Renal pelvis (tissue), 4 donors: ENCODE results near the gene TTC23. TPM values are rescaled to one million over a fixed set of nuclear protein-coding genes. Genes with fewer than 3 reads are reported as not detected.

Experiments used
- DNase-seq: peaks from one replicate; pipeline ENCODE4 v3.0.0-alpha.2; 2013
- polyA plus RNA-seq, 3 donors: library from polyadenylated mRNA; unstranded; fragments of 120-200 nt; gene quantifications; one replicate each; pipeline ENCODE4 v1.2.1, GENCODE V29; 2013; ENCODE audit not compliant: insufficient read length in 3 of 3

TTC23 gene
- polyA plus RNA-seq, 3 donors: 27.8 to 33.9 (median 29.1) TPM

- peak; percentile 69 for DNase-seq
Measured at GRCh38 chr15:99104788-99105513, 144.4 kb downstream of the TTC23 start, which contains the start of gene SYNM. Gene SYNM (plus strand): TSS chr15:99105080. CDS start chr15:99105200, 120 bp downstream.

DNA sequence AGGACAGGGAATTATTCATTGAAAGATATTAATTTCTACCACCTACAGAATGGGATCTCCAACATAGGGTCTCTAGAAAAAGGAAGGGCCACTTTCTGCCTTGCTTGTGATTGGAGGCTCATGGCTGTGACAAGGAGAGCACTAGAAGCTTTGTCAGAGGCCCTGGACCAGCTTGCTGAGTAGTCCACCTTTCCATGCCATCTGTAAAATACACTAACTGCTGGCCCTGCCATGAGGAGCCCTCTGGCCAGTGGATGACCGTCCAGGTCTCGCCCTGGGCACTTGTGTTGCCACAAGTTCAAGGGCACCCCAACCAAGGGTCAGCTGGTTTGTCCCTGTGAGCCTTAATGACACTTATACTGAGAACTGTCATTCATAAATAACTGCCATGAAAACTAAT is 146.1 kb downstream of the TTC23 start:
- DNase-seq: no peak

DNA sequence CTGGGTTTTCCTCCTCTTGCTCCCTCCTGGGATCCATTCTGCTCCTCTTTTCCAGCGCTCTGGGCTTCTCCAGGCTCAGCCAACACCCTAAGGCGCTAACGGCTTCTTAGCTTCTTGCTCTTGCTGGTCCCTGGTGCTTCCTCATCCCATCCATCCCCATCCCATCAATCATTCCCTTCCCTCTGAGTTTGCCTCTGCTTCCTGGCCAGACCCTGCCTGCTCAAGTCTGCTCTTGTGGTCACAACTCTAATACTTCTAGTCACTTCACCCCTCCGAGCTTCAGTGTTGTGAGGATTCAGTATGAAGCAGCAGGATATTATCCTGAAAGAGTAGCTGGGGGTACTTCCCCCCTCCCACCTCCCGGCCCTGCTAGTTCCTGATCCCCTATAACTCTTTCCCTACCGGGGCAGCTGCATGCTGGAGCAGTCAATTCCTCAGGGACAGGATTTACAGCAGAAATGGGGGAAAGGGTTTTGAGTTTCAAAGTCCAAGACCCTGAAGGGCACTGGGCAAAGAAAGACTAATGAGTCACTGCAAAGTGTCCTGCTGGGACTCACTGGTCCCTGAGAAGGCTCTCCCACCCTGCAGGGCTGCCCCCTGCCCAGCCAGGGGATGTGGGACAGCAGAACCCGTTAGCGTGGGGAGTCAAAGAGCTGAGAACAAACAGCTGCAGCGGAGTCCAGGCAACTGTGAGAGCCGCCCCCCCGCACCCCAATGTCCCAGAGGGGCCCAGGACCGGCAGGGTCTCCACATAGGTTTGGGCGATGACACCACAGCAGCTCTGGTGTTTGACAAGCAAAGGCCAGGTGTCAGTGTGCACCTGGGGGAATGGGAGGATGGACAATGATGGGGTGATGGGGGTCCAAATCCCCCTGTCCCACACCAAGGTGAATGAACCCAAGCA is 146.8 kb downstream of the TTC23 start:
- peak; percentile 56 for DNase-seq

DNA sequence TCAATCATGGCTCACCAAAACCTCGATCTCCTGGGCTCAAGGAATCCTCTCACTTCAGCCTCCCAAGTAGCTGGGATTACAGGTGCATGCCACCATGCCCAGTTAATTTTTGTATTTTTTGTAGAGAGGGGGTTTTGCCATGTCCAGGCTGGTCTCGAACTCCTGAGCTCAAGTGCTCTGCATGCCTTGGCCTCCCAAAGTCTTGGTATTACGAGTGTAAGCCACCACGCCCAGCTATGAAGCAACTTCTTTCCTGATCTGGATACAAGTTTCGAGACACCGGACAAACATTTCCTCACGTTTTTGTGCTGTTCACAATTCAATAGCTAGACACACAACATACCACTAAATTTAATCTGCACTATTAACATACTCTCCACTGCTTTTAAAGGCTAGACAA is 147.9 kb downstream of the TTC23 start:
- DNase-seq: no peak

- DNase-seq: peak; percentile 74
Measured at GRCh38 chr15:99100245-99101173, 148.9 kb downstream of the TTC23 start.

DNA sequence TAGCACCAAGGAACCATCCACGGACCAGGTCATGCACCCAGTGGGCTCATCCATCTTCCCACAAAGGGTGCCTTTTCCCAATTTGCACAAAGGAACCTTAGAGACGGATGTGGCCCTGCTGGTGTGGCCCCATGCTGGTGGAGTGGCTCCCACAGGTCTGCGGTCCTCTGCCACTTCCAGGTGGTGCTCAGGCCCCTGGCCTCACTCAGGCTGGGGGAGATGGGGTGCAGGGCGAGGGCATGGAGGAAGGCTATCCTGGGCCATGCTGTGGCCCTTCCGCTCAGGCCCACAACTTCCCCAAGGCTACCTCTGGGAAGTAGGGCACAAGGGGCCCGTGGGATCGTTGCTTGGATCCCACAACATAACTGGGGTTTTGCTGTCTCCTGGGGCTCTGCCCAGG is 149.7 kb downstream of the TTC23 start:
- DNase-seq: no peak

GRCh38 chr15:99098991-99099390 is 150.4 kb downstream of the TTC23 start:
- no peak for DNase-seq

GRCh38 chr15:99098426-99098825 is 151.0 kb downstream of the TTC23 start:
- no peak for DNase-seq

DNA sequence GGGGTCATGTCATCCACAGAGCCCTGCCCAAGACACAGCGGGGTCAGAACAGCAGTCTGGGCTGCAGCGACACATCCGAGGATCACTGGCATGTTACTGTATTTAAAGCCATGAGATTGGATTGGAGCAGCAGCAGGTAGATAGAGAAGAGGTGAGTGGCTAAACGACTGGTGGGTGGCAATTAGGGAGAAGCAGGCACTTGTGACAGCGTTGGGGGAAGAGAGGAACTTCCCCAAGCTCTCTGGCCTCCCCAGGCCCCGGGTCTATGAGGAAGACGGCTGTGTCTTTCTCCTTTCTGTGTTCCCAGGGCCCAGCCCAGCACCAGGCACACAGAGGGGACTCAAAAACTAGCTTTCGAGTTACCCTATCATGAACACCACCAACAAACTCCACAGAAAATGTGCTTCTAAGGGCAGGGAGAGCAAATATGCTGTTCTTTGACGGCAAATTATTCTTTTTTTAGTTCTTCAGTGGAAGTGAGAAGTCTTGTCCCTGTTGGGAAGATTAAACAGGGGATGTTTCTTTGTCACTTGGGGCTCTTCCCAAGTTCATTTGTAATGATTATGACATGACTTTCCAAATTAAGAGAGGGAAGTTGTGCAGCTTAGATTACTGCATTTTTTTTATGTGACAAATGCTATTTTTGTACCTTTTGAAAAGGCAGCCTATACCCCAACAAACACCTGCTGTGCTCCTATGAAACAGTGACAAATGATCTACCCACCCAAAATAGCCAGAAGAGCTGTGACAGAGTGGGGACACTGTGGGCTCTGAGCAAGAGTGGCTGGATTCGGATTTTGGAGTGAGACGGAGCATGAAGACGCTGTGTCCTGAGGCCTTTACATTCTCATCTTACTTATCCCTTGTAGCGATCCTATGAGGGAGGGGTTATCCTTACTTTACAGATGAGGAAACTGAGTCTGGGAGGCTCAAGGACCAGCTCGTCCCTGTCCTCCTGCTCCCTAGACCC is 151.7 kb downstream of the TTC23 start:
- DNase-seq: no peak

DNA sequence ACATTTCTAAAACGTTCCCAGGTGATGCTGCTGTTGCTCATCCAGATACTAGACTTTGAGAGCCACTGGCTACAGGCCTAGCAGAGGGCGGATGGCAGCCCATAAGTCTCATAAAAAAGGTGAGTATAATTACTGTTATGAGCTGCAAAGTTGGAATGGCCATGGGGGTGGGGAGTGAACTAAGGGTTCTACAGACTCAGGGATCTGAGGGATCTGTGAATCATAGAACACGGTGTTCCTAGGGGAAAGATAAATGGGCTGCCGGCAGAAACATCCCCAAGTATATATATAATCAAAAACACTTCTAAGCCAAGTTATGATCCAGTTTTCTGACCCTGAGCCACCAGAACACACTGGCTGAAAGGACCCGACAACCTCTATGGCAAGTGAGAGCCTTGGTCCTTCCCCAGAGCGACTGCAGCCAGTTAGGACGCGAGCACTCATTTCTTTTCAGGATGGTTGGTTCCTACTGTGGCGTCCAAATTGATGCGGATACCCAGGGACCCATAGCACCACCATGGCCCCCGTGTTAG is 152.4 kb downstream of the TTC23 start:
- DNase-seq: no peak

DNA sequence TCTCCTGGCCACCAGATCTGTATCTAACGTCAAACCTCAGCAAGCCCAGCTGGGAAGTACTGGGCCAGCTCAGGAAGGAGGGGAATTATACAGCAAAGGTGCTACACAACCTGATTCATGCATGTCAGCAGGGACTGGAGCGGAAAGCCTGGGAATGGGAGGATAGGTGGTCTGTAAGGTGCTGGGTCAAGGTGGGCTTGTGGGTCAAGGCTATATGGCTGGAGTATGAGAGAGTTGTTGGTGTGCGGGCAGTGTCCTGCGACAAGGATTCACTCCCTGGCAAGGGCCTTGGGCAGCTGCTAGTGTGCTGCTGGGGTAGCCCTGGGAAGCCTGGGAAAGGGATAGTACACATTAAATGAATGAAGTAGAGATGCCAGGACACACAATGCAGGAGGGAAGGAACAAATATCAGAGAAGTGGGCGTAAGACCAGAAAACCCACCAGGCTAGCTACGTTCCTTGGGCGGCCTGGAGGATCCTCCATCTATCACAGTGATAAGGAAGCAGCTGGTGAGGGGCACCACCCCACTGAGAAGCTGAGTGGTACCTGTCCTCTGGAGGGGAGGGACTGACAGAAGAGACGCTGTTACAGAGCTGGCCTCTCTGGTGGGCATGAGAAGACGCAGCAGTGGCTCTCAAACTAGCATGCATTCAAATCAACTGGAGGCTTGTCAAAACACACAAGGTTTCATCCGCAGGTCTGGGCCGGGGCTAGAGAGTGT is 153.0 kb downstream of the TTC23 start:
- no peak for DNase-seq

- no peak for DNase-seq
Measured at GRCh38 chr15:99095626-99096025, 153.8 kb downstream of the TTC23 start.

DNA sequence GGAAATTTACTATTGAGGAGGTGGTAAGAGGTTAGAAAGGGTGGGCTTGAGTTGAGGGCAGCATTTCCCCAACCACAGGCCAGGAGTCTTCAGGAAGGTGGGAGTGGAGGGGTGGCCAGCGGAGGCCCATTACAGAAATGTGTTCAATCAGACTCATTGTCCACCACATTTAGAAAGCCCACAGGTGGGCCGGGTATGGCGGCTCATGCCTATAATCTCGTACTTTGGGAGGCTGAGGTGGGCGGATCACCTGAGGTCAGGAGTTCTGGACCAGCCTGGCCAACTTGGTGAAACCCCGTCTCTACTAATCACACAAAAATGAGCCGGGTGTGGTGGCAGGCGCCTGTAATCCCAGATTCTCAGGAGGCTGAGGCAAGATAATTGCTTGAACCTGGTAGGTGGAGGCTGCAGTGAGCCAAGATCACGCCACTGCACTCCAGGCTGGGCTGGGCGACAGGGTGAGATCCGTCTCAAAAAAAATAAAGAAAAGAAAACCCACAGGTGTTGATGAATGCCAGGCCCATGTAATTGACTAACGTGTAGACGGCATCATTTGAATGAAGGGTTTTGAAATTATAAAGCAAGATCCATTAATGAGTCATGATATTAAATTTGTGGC is 156.7 kb downstream of the TTC23 start:
- DNase-seq: no peak

- no peak for DNase-seq
Measured at GRCh38 chr15:99090938-99091337, 158.4 kb downstream of the TTC23 start.

GRCh38 chr15:99090011-99090699 is 159.2 kb downstream of the TTC23 start:
- no peak for DNase-seq

- no peak for DNase-seq
Measured at GRCh38 chr15:99087405-99087943, 161.9 kb downstream of the TTC23 start.

DNA sequence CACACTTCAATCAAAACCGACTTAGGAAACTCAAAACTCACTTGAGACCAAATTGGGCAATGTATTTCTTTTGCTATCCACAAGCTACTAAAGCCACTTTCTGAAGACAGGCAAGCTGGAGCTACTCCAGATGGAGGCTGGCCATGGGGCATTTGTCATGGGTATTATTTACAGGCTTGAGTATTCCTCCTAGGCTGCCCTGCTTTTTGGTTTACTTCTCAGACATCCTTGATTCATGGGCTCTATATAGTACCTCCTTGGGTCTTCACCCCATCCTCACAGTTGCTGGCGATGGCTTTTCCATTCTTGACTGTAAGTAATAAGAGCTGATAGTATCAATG is 163.1 kb downstream of the TTC23 start:
- no peak for DNase-seq
